K562 (cell line): ENCODE data around the gene C2CD2. TPM values are rescaled to one million over a fixed set of nuclear protein-coding genes. Genes with fewer than 3 reads are reported as not detected.

ENCODE experiments used
- ARID1B ChIP-seq: fragments of 450-650 bp; IDR thresholded peaks from 2 replicates; pipeline ENCODE4 v1.6.1; 2016; ENCODE audit warnings: antibody characterized with exemption, mild to moderate bottlenecking, inconsistent platforms
- C11orf30 ChIP-seq: fragments of 450-650 bp; IDR thresholded peaks from 2 replicates; pipeline ENCODE4 v1.6.1; 2016; ENCODE audit warnings: low read depth, mild to moderate bottlenecking
- CEBPB ChIP-seq: fragments of 450-650 bp; IDR thresholded peaks from 2 replicates; pipeline ENCODE4 v1.6.1; 2016; ENCODE audit warnings: missing genetic modification characterization, missing compliant biosample characterization
- CEBPG ChIP-seq, 3 experiments: fragments of 200-800 bp in 1 of 3; sonication (Bioruptor generic) in 1 of 3; sonication (generic) in 1 of 3; formaldehyde crosslinking in 1 of 3; IDR thresholded peaks in 2 of 3; conservative IDR thresholded peaks in 1 of 3; 2 replicates each; pipeline versions ENCODE4 v1.6.1 to v1.8.0; 2016 to 2022; ENCODE audit warnings: missing compliant biosample characterization in 2 of 3, missing genetic modification characterization in 2 of 3, mild to moderate bottlenecking in 1 of 3, missing genetic modification reagents in 1 of 3
- CXXC5 ChIP-seq: fragments of 250-450 bp; sonication (Bioruptor Pico); IDR thresholded peaks from 2 replicates; pipeline ENCODE4 v1.8.0; 2022; ENCODE audit warnings: inconsistent platforms, mild to moderate bottlenecking, moderate library complexity
- DIDO1 ChIP-seq: fragments of 450-650 bp; IDR thresholded peaks from 2 replicates; pipeline ENCODE4 v1.6.1; 2016; ENCODE audit warnings: low read depth, missing biosample characterization, missing genetic modification characterization
- E2F5 ChIP-seq: sonication (generic); formaldehyde crosslinking; IDR thresholded peaks from 2 replicates; pipeline ENCODE4 v1.8.0; 2022; ENCODE audit warnings: mild to moderate bottlenecking, missing genetic modification reagents
- EGR1 ChIP-seq: fragments of 450-650 bp; conservative IDR thresholded peaks from 2 replicates; pipeline ENCODE4 v1.6.1; 2017; ENCODE audit warnings: mild to moderate bottlenecking
- FOXA3 ChIP-seq, 2 experiments: fragments of 450-650 bp in 1 of 2; sonication (generic) in 1 of 2; formaldehyde crosslinking; IDR thresholded peaks in 1 of 2; conservative IDR thresholded peaks in 1 of 2; 2 replicates each; pipeline versions ENCODE4 v1.4.0 to v1.8.0; 2020 to 2022; ENCODE audit warnings: mild to moderate bottlenecking in 2 of 2, missing genetic modification reagents in 1 of 2
- HNRNPLL ChIP-seq: fragments of 200-400 bp; formaldehyde crosslinking; IDR thresholded peaks from 2 replicates; pipeline ENCODE4 v1.6.1; 2017; ENCODE audit warnings: low read length, low read depth, mild to moderate bottlenecking; ENCODE audit not compliant: poor library complexity, severe bottlenecking
- IFI16 ChIP-seq: fragments of 250-450 bp; sonication (Bioruptor Pico); IDR thresholded peaks from 2 replicates; pipeline ENCODE4 v2.1.2; 2022; ENCODE audit warnings: mild to moderate bottlenecking, inconsistent platforms
- MAX ChIP-seq: sonication (generic); formaldehyde crosslinking; IDR thresholded peaks from 2 replicates; pipeline ENCODE4 v1.9.0; 2022; ENCODE audit warnings: mild to moderate bottlenecking, missing genetic modification reagents
- MXD1 ChIP-seq: fragments of 250-450 bp; sonication (Bioruptor Pico); IDR thresholded peaks from 2 replicates; pipeline ENCODE4 v1.8.0; 2021; ENCODE audit warnings: borderline replicate concordance, mild to moderate bottlenecking, moderate library complexity; ENCODE audit not compliant: poor library complexity, severe bottlenecking
- PHF21A ChIP-seq: fragments of 450-650 bp; IDR thresholded peaks from 2 replicates; pipeline ENCODE4 v1.6.1; 2017; ENCODE audit warnings: low read depth, borderline replicate concordance
- PREB ChIP-seq: sonication (generic); formaldehyde crosslinking; IDR thresholded peaks from 2 replicates; pipeline ENCODE4 v1.8.1; 2023; ENCODE audit warnings: mild to moderate bottlenecking, missing genetic modification reagents
- RBBP5 ChIP-seq: fragments of 200-600 bp; sonication (generic); IDR thresholded peaks from 2 replicates; pipeline ENCODE4 v1.6.1; 2012; ENCODE audit warnings: borderline replicate concordance, mild to moderate bottlenecking, low read length, control low read depth, inconsistent platforms; ENCODE audit not compliant: insufficient read depth, poor library complexity, severe bottlenecking
- SMAD4 ChIP-seq: fragments of 250-450 bp; sonication (Bioruptor Pico); conservative IDR thresholded peaks from 2 replicates; pipeline ENCODE4 v1.8.0; 2021; ENCODE audit warnings: inconsistent platforms, mild to moderate bottlenecking, moderate library complexity
- SMARCA5 ChIP-seq: fragments of 450-650 bp; IDR thresholded peaks from 2 replicates; pipeline ENCODE4 v1.6.1; 2016
- SRSF3 ChIP-seq: fragments of 200-400 bp; formaldehyde crosslinking; IDR thresholded peaks from 2 replicates; pipeline ENCODE4 v1.6.1; 2016; ENCODE audit warnings: mild to moderate bottlenecking, low read length, moderate library complexity; ENCODE audit not compliant: insufficient read depth
- TAF9B ChIP-seq: fragments of 450-650 bp; IDR thresholded peaks from 2 replicates; pipeline ENCODE4 v1.6.1; 2018; ENCODE audit warnings: mild to moderate bottlenecking; ENCODE audit not compliant: partially characterized antibody
- TARDBP ChIP-seq: fragments of 450-650 bp; IDR thresholded peaks from 2 replicates; pipeline ENCODE4 v1.6.1; 2016
- VEZF1 ChIP-seq: fragments of 200-800 bp; sonication (Bioruptor generic); IDR thresholded peaks from 2 replicates; pipeline ENCODE4 v1.6.1; 2017; ENCODE audit warnings: missing genetic modification characterization, missing compliant biosample characterization
- YBX1 ChIP-seq: fragments of 450-650 bp; IDR thresholded peaks from 2 replicates; pipeline ENCODE4 v1.7.1; 2016; ENCODE audit warnings: mild to moderate bottlenecking
- ZNF717 ChIP-seq: fragments of 250-450 bp; sonication (Bioruptor Pico); IDR thresholded peaks from 2 replicates; pipeline ENCODE4 v1.5.0; 2021
- polyA plus RNA-seq, 8 experiments: library from polyadenylated mRNA; depleted of rRNA in 4 of 8; stranded (reverse) in 5 of 8; unstranded in 3 of 8; fragments of >200 nt; fragmentation: Nextera tagmentation in 2 of 8; fragmentation: Illumina TruSeq in 1 of 8; extraction: Ambion mirVana in 2 of 8; extraction: Trizol in 1 of 8; gene quantifications; 2 replicates each; pipeline versions ENCODE4 v1.2.1 to v1.2.3, GENCODE V29; 2011 to 2014; ENCODE audit warnings: inconsistent platforms in 1 of 8, missing spikeins in 1 of 8
- total RNA-seq, 7 experiments: library from RNA; depleted of rRNA in 6 of 7; stranded (reverse); fragments of >200 nt in 6 of 7; fragmentation: Illumina TruSeq in 2 of 7; extraction: Trizol in 2 of 7; gene quantifications; 2 replicates each; pipeline versions ENCODE4 v1.2.1 to v1.2.3, GENCODE V29; 2011 to 2021; ENCODE audit warnings: low replicate concordance in 1 of 7

Gene C2CD2
- total and polyA plus RNA-seq, 9 of the 15 experiments (the other 6 are each of a cell fraction or from before 2014, with no cell fraction given), result 1.3 to 21.6 (median 12.1) TPM

GRCh38 chr21:41865002-41865777 is 88.6 kb downstream of the C2CD2 start (continued):
- TF ChIP-seq SRSF3 (no peak), C11orf30 (peak; percentile 52; the same call in 1 of the 2 replicates), E2F5 (CRISPR knock-in tag) (no peak), YBX1 (no peak), RBBP5 (no peak), ZNF717 (CRISPR knock-in tag) (no peak), SMARCA5 (peak; percentile 57; the same call in 1 of the 2 replicates), CEBPB (tag) (no peak), PREB (CRISPR knock-in tag) (no peak), CEBPG (CRISPR knock-in tag; IDR thresholded peaks at IDR 0.05) (no peak), CEBPG (tag; conservative IDR thresholded peaks at IDR 0.05 in 1 of 2, IDR thresholded peaks at IDR 0.05 in 1 of 2) (no peak), PHF21A (no peak), TAF9B (no peak), MAX (CRISPR knock-in tag) (peak; percentile 49; the same call in 1 of the 2 replicates), CXXC5 (CRISPR knock-in tag) (peak; percentile 34; the same call in 1 of the 2 replicates), MXD1 (no peak), IFI16 (CRISPR knock-in tag) (no peak), TARDBP (0 out of 2 replicates have a peak, but pooled peaks have one; percentile 15), EGR1 (no peak), SMAD4 (CRISPR knock-in tag) (no peak), HNRNPLL (no peak), ARID1B (peak; percentile 51; the same call in 1 of the 2 replicates), DIDO1 (tag) (no peak), FOXA3 (CRISPR knock-in tag; conservative IDR thresholded peaks at IDR 0.05 in 1 of 2, IDR thresholded peaks at IDR 0.05 in 1 of 2) (no peak), VEZF1 (CRISPR knock-in tag) (no peak; the same call in 1 of the 2 replicates)
